HEK293 (cell line): ENCODE measurements around the gene ADGRB3.

Experiments used
- CTCF ChIA-PET: fragments of 350-600 bp; formaldehyde crosslinking; extraction: SDS; loops from one replicate; lab custom pipeline; 2021; ENCODE audit warnings: antibody characterized with exemption; lab: Yijun Ruan, JAX
- POLR2A ChIA-PET: fragments of 300-600 bp; formaldehyde crosslinking; extraction: SDS; loops from one replicate; lab custom pipeline; 2020; ENCODE audit warnings: antibody characterized with exemption, inconsistent platforms; lab: Yijun Ruan, JAX
- H3K27ac ChIP-seq: fragments of 200-500 bp; sonication (Bioruptor generic); 2 replicates; pipeline ENCODE4 v1.5.1; 2014; ENCODE audit warnings: low read depth, low read length, control low read depth, inconsistent platforms; ENCODE audit errors: extremely low read depth
- H3K36me3 ChIP-seq, 2 experiments: fragments of 200-500 bp in 1 of 2; sonication (Bioruptor generic) in 1 of 2; 1 replicate in 1 of 2; 2 replicates in 1 of 2; pipeline ENCODE4 v1.5.1; 2014 to 2017; ENCODE audit warnings: inconsistent platforms in 2 of 2, low read length in 2 of 2; ENCODE audit not compliant: control insufficient read depth in 2 of 2, insufficient read depth in 1 of 2
- H3K4me1 ChIP-seq: fragments of 200-500 bp; sonication (Bioruptor generic); 2 replicates; pipeline ENCODE4 v1.5.1; 2014; ENCODE audit warnings: mild to moderate bottlenecking, low read length, inconsistent platforms; ENCODE audit not compliant: control insufficient read depth, insufficient read depth
- H3K4me3 ChIP-seq: 2 replicates; pipeline ENCODE4 v1.5.1; 2011; ENCODE audit warnings: low read depth, mild to moderate bottlenecking, control low read depth, low read length, moderate library complexity
- H3K9me3 ChIP-seq: fragments of 200-500 bp; sonication (Bioruptor generic); 2 replicates; pipeline ENCODE4 v1.5.1; 2014; ENCODE audit warnings: low read depth, low read length, inconsistent platforms; ENCODE audit not compliant: control insufficient read depth, insufficient read depth
- ELK4 ChIP-seq: IDR thresholded peaks from 2 replicates; pipeline ENCODE4 v1.6.1; 2011; ENCODE audit warnings: mild to moderate bottlenecking, low read depth, low read length, borderline replicate concordance
- GFI1B ChIP-seq: fragments of 450-650 bp; formaldehyde crosslinking; IDR thresholded peaks from 2 replicates; pipeline ENCODE4 v1.5.1; 2016; ENCODE audit warnings: missing biosample characterization, missing genetic modification characterization
- KLF17 ChIP-seq: fragments of 450-650 bp; formaldehyde crosslinking; IDR thresholded peaks from 2 replicates; pipeline ENCODE4 v1.5.1; 2016; ENCODE audit warnings: missing biosample characterization, missing genetic modification characterization
- KLF9 ChIP-seq: fragments of 450-650 bp; formaldehyde crosslinking; IDR thresholded peaks from 2 replicates; pipeline ENCODE4 v1.5.1; 2016; ENCODE audit warnings: missing biosample characterization, missing genetic modification characterization, low read depth
- SETDB1 ChIP-seq: IDR thresholded peaks from one replicate; pipeline ENCODE4 v1.6.1; 2017; ENCODE audit warnings: mild to moderate bottlenecking, low read length, moderate library complexity, mixed read lengths; ENCODE audit not compliant: insufficient read length
- ZFP37 ChIP-seq: fragments of 450-650 bp; formaldehyde crosslinking; IDR thresholded peaks from 2 replicates; pipeline ENCODE4 v1.5.1; 2016; ENCODE audit warnings: missing biosample characterization, missing genetic modification characterization
- ZIC2 ChIP-seq: fragments of 450-650 bp; formaldehyde crosslinking; IDR thresholded peaks from 2 replicates; pipeline ENCODE4 v1.5.1; 2016; ENCODE audit warnings: missing biosample characterization, missing genetic modification characterization
- ZNF132 ChIP-seq: fragments of 450-650 bp; formaldehyde crosslinking; IDR thresholded peaks from 2 replicates; pipeline ENCODE4 v1.5.1; 2017; ENCODE audit warnings: missing biosample characterization, missing genetic modification characterization, borderline replicate concordance
- ZNF140 ChIP-seq: fragments of 450-650 bp; formaldehyde crosslinking; IDR thresholded peaks from 2 replicates; pipeline ENCODE4 v1.5.1; 2016; ENCODE audit warnings: missing biosample characterization, missing genetic modification characterization
- ZNF157 ChIP-seq: fragments of 450-650 bp; formaldehyde crosslinking; IDR thresholded peaks from 2 replicates; pipeline ENCODE4 v1.5.1; 2016; ENCODE audit warnings: missing biosample characterization, missing genetic modification characterization
- ZNF202 ChIP-seq: fragments of 450-650 bp; formaldehyde crosslinking; IDR thresholded peaks from 2 replicates; pipeline ENCODE4 v1.5.1; 2016; ENCODE audit warnings: missing biosample characterization, missing genetic modification characterization, borderline replicate concordance
- ZNF335 ChIP-seq: fragments of 450-650 bp; formaldehyde crosslinking; conservative IDR thresholded peaks from 2 replicates; pipeline ENCODE4 v1.5.1; 2016; ENCODE audit warnings: missing biosample characterization, missing genetic modification characterization
- ZNF366 ChIP-seq: fragments of 450-650 bp; formaldehyde crosslinking; conservative IDR thresholded peaks from 2 replicates; pipeline ENCODE4 v1.5.1; 2016; ENCODE audit warnings: missing biosample characterization, missing genetic modification characterization
- ZNF48 ChIP-seq: fragments of 450-650 bp; formaldehyde crosslinking; IDR thresholded peaks from 2 replicates; pipeline ENCODE4 v1.5.1; 2016; ENCODE audit warnings: missing biosample characterization, missing genetic modification characterization
- ZNF521 ChIP-seq: fragments of 450-650 bp; formaldehyde crosslinking; IDR thresholded peaks from 2 replicates; pipeline ENCODE4 v1.5.1; 2017; ENCODE audit warnings: missing biosample characterization, mild to moderate bottlenecking, missing genetic modification characterization
- ZNF585B ChIP-seq: fragments of 450-650 bp; formaldehyde crosslinking; IDR thresholded peaks from 2 replicates; pipeline ENCODE4 v1.5.1; 2016; ENCODE audit warnings: missing biosample characterization, missing genetic modification characterization
- ZNF623 ChIP-seq: fragments of 450-650 bp; formaldehyde crosslinking; IDR thresholded peaks from 2 replicates; pipeline ENCODE4 v1.5.1; 2016; ENCODE audit warnings: missing biosample characterization, missing genetic modification characterization
- ZNF830 ChIP-seq: fragments of 450-650 bp; IDR thresholded peaks from 2 replicates; pipeline ENCODE4 v1.5.0; 2018; ENCODE audit warnings: missing biosample characterization, missing genetic modification characterization, low read depth, mild to moderate bottlenecking, moderate library complexity
- ZSCAN23 ChIP-seq: fragments of 450-650 bp; formaldehyde crosslinking; IDR thresholded peaks from 2 replicates; pipeline ENCODE4 v1.5.1; 2016; ENCODE audit warnings: missing biosample characterization, missing genetic modification characterization
- ZXDB ChIP-seq: fragments of 450-650 bp; formaldehyde crosslinking; IDR thresholded peaks from 2 replicates; pipeline ENCODE4 v1.5.1; 2016; ENCODE audit warnings: missing biosample characterization, missing genetic modification characterization
- TF ChIP-seq, protein P1 (sequence below): fragments of 450-650 bp; formaldehyde crosslinking; IDR thresholded peaks from 2 replicates; pipeline ENCODE4 v1.5.1; 2017; ENCODE audit warnings: missing biosample characterization, missing genetic modification characterization
- TF ChIP-seq, protein P2 (sequence below): fragments of 450-650 bp; formaldehyde crosslinking; IDR thresholded peaks from 2 replicates; pipeline ENCODE4 v1.5.1; 2016; ENCODE audit warnings: missing biosample characterization, missing genetic modification characterization

ADGRB3 gene

DNA sequence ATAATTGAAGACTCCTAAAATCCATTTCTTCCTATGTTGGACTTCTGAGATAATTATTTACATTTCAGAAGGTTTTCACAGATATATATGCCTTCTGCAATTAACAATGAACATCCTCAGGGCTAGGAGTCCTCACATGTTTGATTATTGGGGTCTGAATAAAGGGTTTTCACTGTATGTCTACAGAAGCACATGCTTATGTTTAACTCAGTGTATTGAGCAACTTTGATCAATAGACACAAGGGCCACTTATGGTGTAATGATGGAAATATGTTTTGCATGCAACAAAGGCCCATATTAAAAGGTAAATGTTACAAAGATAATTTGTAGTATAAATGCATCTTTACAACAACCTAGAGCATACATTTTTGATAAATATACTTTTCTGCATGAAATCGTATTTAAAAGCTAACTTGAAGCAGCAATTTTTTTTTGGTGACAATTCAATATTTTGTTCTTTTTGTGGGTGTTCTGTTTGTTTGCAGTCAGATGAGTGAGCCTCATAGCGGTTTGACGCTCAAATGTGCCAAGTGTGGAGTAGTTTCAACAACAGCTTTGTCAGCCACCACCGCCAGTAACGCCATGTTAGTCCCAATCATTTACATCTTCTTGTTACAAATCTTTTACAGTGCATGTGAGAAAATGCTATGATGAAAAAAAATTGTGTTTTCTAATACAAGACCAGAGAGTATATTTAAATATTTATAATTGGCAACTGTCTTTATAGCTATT is 703.5 kb downstream of the ADGRB3 start (continued):
- TF ChIP-seq ZNF521 (tag by site-specific recombination) (no peak), ZNF132 (tag by site-specific recombination) (no peak), ELK4 (no peak), ZSCAN23 (no peak), KLF17 (tag by site-specific recombination) (no peak)

DNA sequence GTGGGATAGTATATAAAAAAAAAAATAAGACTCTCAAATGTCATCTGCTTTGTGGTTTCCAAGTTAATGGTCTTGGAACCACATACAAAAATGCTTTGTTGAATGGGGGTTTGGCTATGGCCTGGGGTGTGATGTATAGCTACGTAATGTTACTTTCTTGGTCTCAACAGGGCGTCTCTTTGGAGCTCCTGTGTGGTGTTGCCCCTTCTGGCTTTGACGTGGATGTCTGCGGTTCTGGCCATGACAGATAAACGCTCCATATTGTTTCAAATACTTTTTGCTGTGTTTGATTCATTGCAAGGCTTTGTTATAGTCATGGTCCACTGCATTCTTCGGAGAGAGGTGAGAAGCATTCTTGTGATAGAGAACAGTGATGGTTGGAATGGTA is 704.1 kb downstream of the ADGRB3 start:
- no peak overlapping the region for H3K4me3 ChIP-seq
- ChIA-PET CTCF (interaction anchor here (0.7 kb wide), 1 partner anchor 274 kb away, joined by 3 read pairs; no protein-coding TSS in a partner anchor), POLR2A (no interaction called here)
- H3K4me1 ChIP-seq = no peaks in the 10 kb centered on the region
- no peaks in the 10 kb centered on the region for H3K36me3 ChIP-seq
- TF ChIP-seq ZNF48 (tag by site-specific recombination) = no peak
- TF ChIP-seq ZNF585B (tag by site-specific recombination) = no peak
- TF ChIP-seq, protein P1, sequence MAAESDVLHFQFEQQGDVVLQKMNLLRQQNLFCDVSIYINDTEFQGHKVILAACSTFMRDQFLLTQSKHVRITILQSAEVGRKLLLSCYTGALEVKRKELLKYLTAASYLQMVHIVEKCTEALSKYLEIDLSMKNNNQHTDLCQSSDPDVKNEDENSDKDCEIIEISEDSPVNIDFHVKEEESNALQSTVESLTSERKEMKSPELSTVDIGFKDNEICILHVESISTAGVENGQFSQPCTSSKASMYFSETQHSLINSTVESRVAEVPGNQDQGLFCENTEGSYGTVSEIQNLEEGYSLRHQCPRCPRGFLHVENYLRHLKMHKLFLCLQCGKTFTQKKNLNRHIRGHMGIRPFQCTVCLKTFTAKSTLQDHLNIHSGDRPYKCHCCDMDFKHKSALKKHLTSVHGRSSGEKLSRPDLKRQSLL = no peak
- TF ChIP-seq ZXDB (tag by site-specific recombination) = no peak
- no peak for TF ChIP-seq ZNF335 (tag by site-specific recombination)
- TF ChIP-seq ZNF830 (tag by site-specific recombination) = no peak
- TF ChIP-seq, protein P2, sequence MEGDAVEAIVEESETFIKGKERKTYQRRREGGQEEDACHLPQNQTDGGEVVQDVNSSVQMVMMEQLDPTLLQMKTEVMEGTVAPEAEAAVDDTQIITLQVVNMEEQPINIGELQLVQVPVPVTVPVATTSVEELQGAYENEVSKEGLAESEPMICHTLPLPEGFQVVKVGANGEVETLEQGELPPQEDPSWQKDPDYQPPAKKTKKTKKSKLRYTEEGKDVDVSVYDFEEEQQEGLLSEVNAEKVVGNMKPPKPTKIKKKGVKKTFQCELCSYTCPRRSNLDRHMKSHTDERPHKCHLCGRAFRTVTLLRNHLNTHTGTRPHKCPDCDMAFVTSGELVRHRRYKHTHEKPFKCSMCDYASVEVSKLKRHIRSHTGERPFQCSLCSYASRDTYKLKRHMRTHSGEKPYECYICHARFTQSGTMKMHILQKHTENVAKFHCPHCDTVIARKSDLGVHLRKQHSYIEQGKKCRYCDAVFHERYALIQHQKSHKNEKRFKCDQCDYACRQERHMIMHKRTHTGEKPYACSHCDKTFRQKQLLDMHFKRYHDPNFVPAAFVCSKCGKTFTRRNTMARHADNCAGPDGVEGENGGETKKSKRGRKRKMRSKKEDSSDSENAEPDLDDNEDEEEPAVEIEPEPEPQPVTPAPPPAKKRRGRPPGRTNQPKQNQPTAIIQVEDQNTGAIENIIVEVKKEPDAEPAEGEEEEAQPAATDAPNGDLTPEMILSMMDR (tag by site-specific recombination) = no peak
- TF ChIP-seq SETDB1 = no peak
- no peak for TF ChIP-seq ZNF623 (tag by site-specific recombination)
- TF ChIP-seq ZNF140 (tag by site-specific recombination) = no peak
- TF ChIP-seq ZNF202 (tag by site-specific recombination) = no peak
- no peak for TF ChIP-seq ZNF157 (tag by site-specific recombination)
- no peak for TF ChIP-seq GFI1B (tag by site-specific recombination)
- TF ChIP-seq KLF9 (tag by site-specific recombination) = no peak
- TF ChIP-seq ZIC2 = no peak
- no peak for TF ChIP-seq ZNF366
- TF ChIP-seq ZFP37 (tag by site-specific recombination) = no peak
- TF ChIP-seq, all 188 proteins: peak for 0
- H3K9me3 ChIP-seq = no peaks in the 10 kb centered on the region
- no peak overlapping the region for H3K27ac ChIP-seq
